Mesothelial cell of epicardium (in vitro differentiated cells): ENCODE results near the gene CFD. TPM values are rescaled to one million over a fixed set of nuclear protein-coding genes. Genes with fewer than 3 reads are reported as not detected.

ENCODE experiments used
- DNase-seq, 2 experiments: peaks; one replicate each; pipeline ENCODE4 v3.0.0; 2021; ENCODE audit warnings: low spot score in 2 of 2; ENCODE audit not compliant: unreplicated experiment in 2 of 2
- H3K27ac Mint-ChIP-seq: 2 replicates; pipeline ENCODE4 v1.8.0; 2021; ENCODE audit warnings: mixed read lengths
- H3K27me3 Mint-ChIP-seq: 2 replicates; pipeline ENCODE4 v1.8.0; 2021; ENCODE audit warnings: low read depth, mixed read lengths
- H3K36me3 Mint-ChIP-seq: 2 replicates; pipeline ENCODE4 v1.8.0; 2021; ENCODE audit warnings: mixed read lengths
- H3K4me1 Mint-ChIP-seq: 2 replicates; pipeline ENCODE4 v1.8.0; 2021; ENCODE audit warnings: mixed read lengths
- H3K4me3 Mint-ChIP-seq: 2 replicates; pipeline ENCODE4 v1.8.0; 2021; ENCODE audit warnings: mild to moderate bottlenecking, moderate library complexity, mixed read lengths
- H3K9me3 Mint-ChIP-seq: 2 replicates; pipeline ENCODE4 v1.8.0; 2021; ENCODE audit warnings: mixed read lengths
- CTCF ChIP-seq: fragments of 200-600 bp; sonication (generic); IDR thresholded peaks from one replicate; pipeline ENCODE4 v1.5.0; 2021; ENCODE audit warnings: antibody characterized with exemption; ENCODE audit not compliant: unreplicated experiment
- total RNA-seq: library from RNA; stranded (reverse); gene quantifications from 3 replicates; pipeline ENCODE4 v1.2.1, GENCODE V29; 2021

CFD gene
- total RNA-seq, 1 donor from 2014 or later, result 3.2 TPM

- H3K36me3 Mint-ChIP-seq, result peaks cover 24% of the 10 kb centered on the region
- no peaks in the 10 kb centered on the region for H3K9me3 Mint-ChIP-seq
- no peak for DNase-seq
- H3K4me3 Mint-ChIP-seq, result no peak overlapping the region
- H3K27me3 Mint-ChIP-seq, result no peaks in the 10 kb centered on the region
- H3K4me1 Mint-ChIP-seq, result no peaks in the 10 kb centered on the region
- TF ChIP-seq CTCF, result no peak
- H3K27ac Mint-ChIP-seq, result no peak overlapping the region
These were observed 46.7 kb upstream of the CFD start for GRCh38 chr19:812747-813218.

- H3K4me1 Mint-ChIP-seq, result no peaks in the 10 kb centered on the region
- no peaks in the 10 kb centered on the region for H3K9me3 Mint-ChIP-seq
- H3K27me3 Mint-ChIP-seq, result no peaks in the 10 kb centered on the region
- peaks cover 21% of the 10 kb centered on the region for H3K36me3 Mint-ChIP-seq
- H3K27ac Mint-ChIP-seq, result no peak overlapping the region
- no peak overlapping the region for H3K4me3 Mint-ChIP-seq
- no peak for TF ChIP-seq CTCF
- no peak for DNase-seq
These were observed 46.0 kb upstream of the CFD start for GRCh38 chr19:813219-814151.

- Mint-ChIP-seq H3K27me3 (no peaks in the 10 kb centered on the region), H3K36me3 (peaks cover 21% of the 10 kb centered on the region), H3K4me3 (no peak overlapping the region), H3K9me3 (no peaks in the 10 kb centered on the region), H3K4me1 (no peaks in the 10 kb centered on the region), H3K27ac (peak overlapping the region; percentile 21)
- no peak for DNase-seq
- TF ChIP-seq CTCF, result no peak
These were observed 45.0 kb upstream of the CFD start for GRCh38 chr19:814152-815078.

- no peaks in the 10 kb centered on the region for H3K4me1 Mint-ChIP-seq
- no peak overlapping the region for H3K4me3 Mint-ChIP-seq
- H3K9me3 Mint-ChIP-seq, result no peaks in the 10 kb centered on the region
- peaks cover 21% of the 10 kb centered on the region for H3K36me3 Mint-ChIP-seq
- H3K27me3 Mint-ChIP-seq, result no peaks in the 10 kb centered on the region
- no peak for DNase-seq
- TF ChIP-seq CTCF, result no peak
- no peak overlapping the region for H3K27ac Mint-ChIP-seq
These were observed 44.2 kb upstream of the CFD start for GRCh38 chr19:815079-815774.

GRCh38 chr19:815775-816499 is 43.5 kb upstream of the CFD start:
- H3K4me3 Mint-ChIP-seq, result no peak overlapping the region
- no peak overlapping the region for H3K27ac Mint-ChIP-seq
- no peak for DNase-seq
- no peaks in the 10 kb centered on the region for H3K27me3 Mint-ChIP-seq
- H3K9me3 Mint-ChIP-seq, result no peaks in the 10 kb centered on the region
- H3K36me3 Mint-ChIP-seq, result peaks cover 19% of the 10 kb centered on the region
- no peak for TF ChIP-seq CTCF
- no peaks in the 10 kb centered on the region for H3K4me1 Mint-ChIP-seq
